Choroid plexus epithelial cell (primary cell): ENCODE results near the gene CACNA1G.
A peak's percentile ranks its signal among the peaks of the same experiment; 100 is the strongest.

Experiments
- DNase-seq: peaks from one replicate; pipeline ENCODE4 v3.0.0-alpha.2; 2010; ENCODE audit warnings: low read depth
- H3K4me3 ChIP-seq: 2 replicates; pipeline ENCODE4 v1.5.1; 2011; ENCODE audit warnings: low read depth, mild to moderate bottlenecking, control low read depth, low read length, moderate library complexity
- TF ChIP-seq, protein P1 (sequence below): conservative IDR thresholded peaks from 2 replicates; pipeline ENCODE4 v1.5.1; 2011; ENCODE audit warnings: low read depth, mild to moderate bottlenecking, control low read depth, inconsistent platforms, low read length, moderate library complexity

CACNA1G gene

DNA sequence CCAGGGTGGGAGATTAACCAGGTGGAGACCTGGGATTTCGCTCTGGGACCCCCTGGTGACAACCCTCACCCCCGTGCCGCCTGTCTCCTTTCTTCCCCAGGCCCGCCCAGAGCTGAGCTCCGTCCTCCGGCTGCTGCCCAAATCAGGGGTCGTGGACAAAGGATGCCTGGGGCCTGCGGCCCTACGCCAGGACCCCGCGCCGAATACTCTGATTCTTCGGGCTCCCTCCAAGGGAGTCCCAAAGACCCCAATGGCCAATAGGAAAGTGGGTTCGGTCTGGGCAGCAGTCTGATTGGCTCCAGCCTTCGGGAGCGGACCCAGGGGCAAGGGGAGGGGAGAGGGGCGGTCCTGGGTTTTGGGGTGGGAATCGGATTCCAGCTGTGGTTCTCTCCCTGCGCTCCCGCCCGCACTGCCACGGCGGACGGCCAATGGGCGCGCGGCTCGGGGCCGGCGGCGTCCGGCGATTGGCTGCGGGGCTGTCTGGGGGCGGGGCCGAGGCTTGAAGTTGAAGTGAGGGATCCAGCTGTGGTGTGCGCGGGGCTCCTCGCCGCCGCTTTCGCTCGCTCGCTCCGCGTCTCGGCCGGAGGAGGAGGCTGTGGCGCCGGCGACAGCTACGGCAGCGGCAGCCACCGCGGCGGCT, at the start of gene CACNA1G:
TSS of gene CACNA1G (plus strand) at position 531 of the 640 bp plus-strand sequence. CDS start 745 bp downstream, outside the sequence.
- DNase-seq = peak; percentile 71
- TF ChIP-seq, protein P1, sequence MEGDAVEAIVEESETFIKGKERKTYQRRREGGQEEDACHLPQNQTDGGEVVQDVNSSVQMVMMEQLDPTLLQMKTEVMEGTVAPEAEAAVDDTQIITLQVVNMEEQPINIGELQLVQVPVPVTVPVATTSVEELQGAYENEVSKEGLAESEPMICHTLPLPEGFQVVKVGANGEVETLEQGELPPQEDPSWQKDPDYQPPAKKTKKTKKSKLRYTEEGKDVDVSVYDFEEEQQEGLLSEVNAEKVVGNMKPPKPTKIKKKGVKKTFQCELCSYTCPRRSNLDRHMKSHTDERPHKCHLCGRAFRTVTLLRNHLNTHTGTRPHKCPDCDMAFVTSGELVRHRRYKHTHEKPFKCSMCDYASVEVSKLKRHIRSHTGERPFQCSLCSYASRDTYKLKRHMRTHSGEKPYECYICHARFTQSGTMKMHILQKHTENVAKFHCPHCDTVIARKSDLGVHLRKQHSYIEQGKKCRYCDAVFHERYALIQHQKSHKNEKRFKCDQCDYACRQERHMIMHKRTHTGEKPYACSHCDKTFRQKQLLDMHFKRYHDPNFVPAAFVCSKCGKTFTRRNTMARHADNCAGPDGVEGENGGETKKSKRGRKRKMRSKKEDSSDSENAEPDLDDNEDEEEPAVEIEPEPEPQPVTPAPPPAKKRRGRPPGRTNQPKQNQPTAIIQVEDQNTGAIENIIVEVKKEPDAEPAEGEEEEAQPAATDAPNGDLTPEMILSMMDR = no peak
- H3K4me3 ChIP-seq = peak within 1 kb of the TSS; percentile 40

DNA sequence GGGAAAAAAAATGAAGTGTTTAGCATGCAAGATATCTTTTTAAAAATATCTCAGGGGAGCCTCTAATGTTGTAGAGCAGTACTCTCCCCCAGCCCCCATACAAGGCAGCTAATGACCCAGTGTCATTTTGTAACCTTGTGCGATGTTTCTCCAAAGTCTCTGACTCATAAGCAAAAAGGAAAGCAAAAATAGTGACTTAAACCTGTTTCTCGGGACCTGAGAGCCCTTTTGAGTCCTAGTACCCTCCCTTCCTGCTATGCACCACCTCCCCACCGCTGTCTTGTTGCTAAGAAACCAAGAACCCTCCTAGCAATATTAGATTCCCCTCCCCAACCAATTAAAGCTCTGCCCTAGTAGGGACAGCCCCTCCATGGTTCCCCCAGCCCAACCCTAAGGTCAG, 49.5 kb upstream of the CACNA1G start:
- H3K4me3 ChIP-seq = no peak overlapping the region
- peak; percentile 63 for DNase-seq
- TF ChIP-seq, protein P1 = no peak

DNA sequence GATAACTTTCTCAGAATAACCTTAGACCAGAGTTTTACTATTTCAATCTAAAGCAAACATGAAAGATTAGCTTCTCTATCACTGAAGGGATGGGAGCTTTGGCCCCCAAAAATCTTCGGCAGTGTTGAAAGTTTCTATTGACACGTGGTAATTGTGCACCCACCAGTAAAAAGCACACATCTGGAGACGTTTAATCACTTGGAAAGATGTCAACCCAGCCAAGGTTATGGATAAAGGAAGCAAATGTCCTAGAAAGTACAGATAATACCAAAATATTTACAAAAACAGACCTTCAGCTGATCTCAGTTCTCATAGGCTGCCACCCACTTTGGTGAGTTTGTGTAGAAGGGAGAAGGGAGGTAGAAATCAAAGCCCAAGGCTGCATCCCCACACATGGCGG, 47.0 kb upstream of the CACNA1G start:
- TF ChIP-seq, protein P1 = no peak
- H3K4me3 ChIP-seq = no peak overlapping the region
- DNase-seq = no peak

DNA sequence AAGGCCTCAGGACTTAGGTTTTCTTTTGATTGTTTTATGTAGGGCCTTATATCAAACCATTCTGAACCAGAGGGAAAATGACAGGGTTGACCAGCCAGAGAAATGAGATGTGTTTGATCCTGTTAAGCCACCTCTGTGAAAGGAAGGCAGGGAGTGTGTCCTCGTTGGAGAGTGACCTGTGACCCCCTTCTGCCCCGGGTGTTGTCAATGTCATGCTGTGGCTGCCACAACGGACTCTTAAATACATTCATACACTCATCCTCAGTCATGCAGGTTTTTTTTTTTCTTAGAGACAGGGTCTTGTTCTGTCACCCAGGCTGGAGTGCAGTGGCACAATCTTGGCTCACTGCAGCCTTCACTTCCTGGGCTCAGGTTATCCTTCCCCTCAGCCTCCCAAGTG, 46.1 kb upstream of the CACNA1G start:
- no peak for DNase-seq
- TF ChIP-seq, protein P1 = no peak
- no peak overlapping the region for H3K4me3 ChIP-seq

DNA sequence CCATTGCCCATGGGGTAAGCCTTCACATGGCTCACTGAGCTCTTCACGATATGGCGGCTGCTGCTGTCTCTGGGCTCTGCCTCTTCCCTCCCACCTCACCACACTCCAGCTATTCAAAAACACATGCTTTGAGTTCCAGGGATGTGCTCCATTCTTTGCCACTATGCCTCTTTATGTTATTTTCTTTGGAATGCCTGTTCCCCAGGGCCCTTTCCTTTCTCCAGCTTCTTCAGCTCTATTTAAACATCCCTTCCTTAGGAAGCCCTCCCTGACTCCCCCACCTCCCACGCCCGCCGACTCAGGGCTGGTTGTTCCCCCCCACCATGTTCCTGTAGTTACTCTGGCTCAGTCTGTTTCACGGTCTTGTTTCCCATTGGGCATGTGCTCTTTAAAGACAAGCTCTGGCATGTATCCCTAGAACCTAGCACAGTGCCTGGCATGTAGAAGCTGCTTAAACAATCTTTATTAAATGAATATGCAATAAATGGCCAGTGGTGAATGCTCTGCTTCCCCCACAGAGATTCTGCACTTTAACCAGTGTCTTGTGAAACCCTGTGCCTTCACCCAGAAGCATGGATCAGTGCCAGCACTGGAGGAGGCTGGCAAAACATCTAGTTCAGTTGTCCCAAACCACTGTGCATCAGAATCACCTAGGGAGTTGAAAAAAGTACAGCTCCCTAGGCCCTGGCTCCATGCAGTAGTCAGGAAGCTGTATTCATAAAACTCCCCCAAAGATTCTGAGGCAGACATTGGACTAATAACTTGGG, 45.4 kb upstream of the CACNA1G start:
- DNase-seq = peak; percentile 41
- TF ChIP-seq, protein P1 = no peak
- no peak overlapping the region for H3K4me3 ChIP-seq

DNA sequence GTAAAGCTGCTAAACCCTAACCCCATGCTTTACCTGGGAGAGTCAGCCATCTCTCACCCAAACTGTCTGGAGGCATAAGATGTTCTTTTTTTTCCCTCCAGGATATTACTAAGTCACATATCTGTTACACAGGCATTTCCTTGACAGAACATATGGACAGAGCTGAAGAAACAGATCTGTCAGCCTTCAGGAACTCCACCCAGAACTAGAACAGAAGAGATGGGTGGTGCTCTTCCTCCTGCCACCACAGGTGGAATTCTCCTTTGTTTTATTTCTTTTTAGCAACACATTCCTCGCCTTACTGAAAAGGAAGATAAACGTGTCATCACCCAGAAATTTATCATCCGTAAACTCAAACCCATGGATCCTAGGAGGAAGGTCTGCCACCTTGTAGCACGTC, 43.5 kb upstream of the CACNA1G start:
- DNase-seq = no peak

More for the DNA sequence above, 43.5 kb upstream of the CACNA1G start:
- H3K4me3 ChIP-seq = no peak overlapping the region
- TF ChIP-seq, protein P1 = no peak
